HCT116 (cell line): Measurements from ENCODE around the gene CCP110. TPM values are rescaled to one million over a fixed set of nuclear protein-coding genes. Genes with fewer than 3 reads are reported as not detected.

Experiments used
- ATAC-seq: fragments of 200-7000 bp; cut with Tn5 transposase; 2 replicates; pipeline ENCODE4 v1.9.1; 2020; ENCODE audit warnings: mild to moderate bottlenecking, moderate library complexity
- BruUV-seq: library from RNA; stranded (reverse); fragments of 400-500 nt; replicated peaks from 2 replicates; lab custom pipeline; 2021; lab: Mats Ljungman, UMichigan
- CTCF ChIA-PET: fragments of 300-600 bp; sonication (Branson Sonifier 250); formaldehyde crosslinking; loops from one replicate; lab custom pipeline; 2021; ENCODE audit warnings: antibody characterized with exemption; lab: Charles Lee
- POLR2A ChIA-PET: fragments of 300-600, 350-600 bp; sonication (Branson Sonifier 250); formaldehyde crosslinking; loops from one replicate; lab custom pipeline; 2021; ENCODE audit warnings: antibody characterized with exemption; lab: Charles Lee
- RAD21 ChIA-PET, 2 experiments: fragments of 300-600 bp; sonication (Branson Sonifier 250); formaldehyde crosslinking; loops; one replicate each; lab custom pipeline; 2023; ENCODE audit warnings: low total read pairs in 2 of 2; ENCODE audit not compliant: uncharacterized antibody in 2 of 2, unreplicated experiment in 2 of 2, low non-redundant PET in 1 of 2; lab: Charles Lee
- DNase-seq: peaks from one replicate; pipeline ENCODE4 v3.0.0-alpha.2; 2010; ENCODE audit warnings: low read depth, low spot score
- H2AFZ ChIP-seq: fragments of 200-600 bp; shearing (Covaris generic), sonication (generic); 2 replicates; pipeline ENCODE4 v1.6.1; 2017; ENCODE audit warnings: low read depth, mixed run types, mixed read lengths, antibody characterized with exemption, low read length; ENCODE audit not compliant: poor library complexity, severe bottlenecking
- H3K27ac ChIP-seq: 2 replicates; pipeline ENCODE4 v1.5.1; 2012; ENCODE audit warnings: low read depth, low read length
- H3K27me3 ChIP-seq: fragments of 200-600 bp; sonication (generic); 2 replicates; pipeline ENCODE4 v1.6.1; 2016; ENCODE audit warnings: mixed run types, low read length, mixed read lengths; ENCODE audit not compliant: insufficient read depth
- H3K36me3 ChIP-seq, 2 experiments: fragments of 200-500 bp in 1 of 2; fragments of 200-600 bp in 1 of 2; sonication (Bioruptor generic) in 1 of 2; sonication (generic) in 1 of 2; 2 replicates each; pipeline versions ENCODE4 v1.5.1 to v1.6.1; 2014 to 2016; ENCODE audit warnings: low read length in 2 of 2, inconsistent platforms in 1 of 2, mixed read lengths in 1 of 2, mixed run types in 1 of 2; ENCODE audit not compliant: insufficient read depth in 2 of 2, control insufficient read depth in 1 of 2
- H3K4me1 ChIP-seq, 2 experiments: fragments of 200-600 bp in 1 of 2; sonication (generic) in 1 of 2; 2 replicates each; pipeline versions ENCODE4 v1.5.1 to v1.6.1; 2012 to 2017; ENCODE audit warnings: low read length in 2 of 2, inconsistent platforms in 1 of 2, mild to moderate bottlenecking in 1 of 2, mixed read lengths in 1 of 2, mixed run types in 1 of 2, moderate library complexity in 1 of 2; ENCODE audit not compliant: insufficient read depth in 2 of 2, control insufficient read depth in 1 of 2
- H3K4me2 ChIP-seq: fragments of 200-600 bp; sonication (generic); 2 replicates; pipeline ENCODE4 v1.6.1; 2017; ENCODE audit warnings: mixed run types, low read length, mixed read lengths
- H3K4me3 ChIP-seq, 2 experiments: fragments of 200-600 bp in 1 of 2; sonication (generic) in 1 of 2; replicated peaks in 1 of 2; 2 replicates each; pipeline ENCODE4 v1.5.1; 2011 to 2016; ENCODE audit warnings: low read length in 2 of 2, control low read depth in 1 of 2, low read depth in 1 of 2, mild to moderate bottlenecking in 1 of 2, mixed read lengths in 1 of 2, mixed run types in 1 of 2
- H3K79me2 ChIP-seq: fragments of 200-600 bp; sonication (generic); 2 replicates; pipeline ENCODE4 v1.6.1; 2017; ENCODE audit warnings: mild to moderate bottlenecking, mixed run types, low read length, moderate library complexity, mixed read lengths; ENCODE audit not compliant: insufficient read depth
- H3K9ac ChIP-seq: fragments of 200-600 bp; sonication (generic); 2 replicates; pipeline ENCODE4 v1.6.1; 2016; ENCODE audit warnings: low read length, mixed read lengths
- H3K9me2 ChIP-seq: fragments of 200-600 bp; sonication (generic), shearing (Covaris generic); 2 replicates; pipeline ENCODE4 v1.6.1; 2017; ENCODE audit warnings: mixed run types, mild to moderate bottlenecking, moderate library complexity; ENCODE audit not compliant: insufficient read depth
- H3K9me3 ChIP-seq, 2 experiments: fragments of 200-500 bp in 1 of 2; fragments of 200-600 bp in 1 of 2; sonication (Bioruptor generic) in 1 of 2; sonication (generic) in 1 of 2; 2 replicates each; pipeline ENCODE4 v1.6.1; 2014 to 2017; ENCODE audit warnings: low read length in 2 of 2, mixed read lengths in 2 of 2, inconsistent platforms in 1 of 2, low read depth in 1 of 2, mild to moderate bottlenecking in 1 of 2, mixed run types in 1 of 2, moderate library complexity in 1 of 2; ENCODE audit not compliant: control insufficient read depth in 1 of 2, insufficient read depth in 1 of 2
- H4K20me1 ChIP-seq: fragments of 200-600 bp; sonication (generic), shearing (Covaris generic); 2 replicates; pipeline ENCODE4 v1.6.1; 2017; ENCODE audit warnings: mixed run types, mild to moderate bottlenecking, moderate library complexity; ENCODE audit not compliant: insufficient read depth
- ATF3 ChIP-seq: IDR thresholded peaks from 2 replicates; pipeline ENCODE4 v1.6.1; 2012
- CBX3 ChIP-seq: IDR thresholded peaks from 2 replicates; pipeline ENCODE4 v1.6.1; 2012; ENCODE audit warnings: low read depth
- CEBPB ChIP-seq: IDR thresholded peaks from 2 replicates; pipeline ENCODE4 v1.6.1; 2012; ENCODE audit warnings: low read depth
- EGR1 ChIP-seq: IDR thresholded peaks from 2 replicates; pipeline ENCODE4 v1.6.1; 2012; ENCODE audit warnings: low read depth
- EZH2 ChIP-seq: fragments of 200-600 bp; sonication (generic); IDR thresholded peaks from 2 replicates; pipeline ENCODE4 v1.6.1; 2017; ENCODE audit warnings: antibody characterized with exemption, mixed run types
- EZH2phosphoT487 ChIP-seq: fragments of 200-600 bp; IDR thresholded peaks from 2 replicates; pipeline ENCODE4 v1.6.1; 2018; ENCODE audit warnings: antibody characterized with exemption, borderline replicate concordance
- JUND ChIP-seq: IDR thresholded peaks from 2 replicates; pipeline ENCODE4 v1.6.1; 2012
- MAX ChIP-seq: IDR thresholded peaks from 2 replicates; pipeline ENCODE4 v1.6.1; 2012
- POLR2A ChIP-seq: IDR thresholded peaks from 2 replicates; pipeline ENCODE4 v1.7.0; 2011; ENCODE audit warnings: borderline replicate concordance; ENCODE audit not compliant: insufficient read depth, insufficient read length; ENCODE audit errors: extremely low read depth
- POLR2AphosphoS5 ChIP-seq: IDR thresholded peaks from 2 replicates; pipeline ENCODE4 v1.6.1; 2011; ENCODE audit warnings: mild to moderate bottlenecking, low read depth, low read length, moderate library complexity
- SIN3A ChIP-seq: IDR thresholded peaks from 2 replicates; pipeline ENCODE4 v1.6.1; 2012; ENCODE audit warnings: low read depth
- SRF ChIP-seq: IDR thresholded peaks from 2 replicates; pipeline ENCODE4 v1.6.1; 2012; ENCODE audit warnings: low read depth
- TCF7L2 ChIP-seq: IDR thresholded peaks from 2 replicates; pipeline ENCODE4 v1.7.0; 2011; ENCODE audit warnings: borderline replicate concordance, inconsistent platforms; ENCODE audit not compliant: insufficient read depth, insufficient read length; ENCODE audit errors: extremely low read depth
- ZBTB33 ChIP-seq: IDR thresholded peaks from 2 replicates; pipeline ENCODE4 v1.6.1; 2011; ENCODE audit warnings: mild to moderate bottlenecking, low read length, moderate library complexity; ENCODE audit not compliant: insufficient replicate concordance; ENCODE audit errors: extremely low read depth
- ZNF274 ChIP-seq: fragments of 200-500 bp; sonication (Bioruptor generic); IDR thresholded peaks from 2 replicates; pipeline ENCODE4 v1.6.1; 2014; ENCODE audit warnings: mild to moderate bottlenecking, low read depth, low read length, inconsistent platforms
- intact Hi-C: fragments of 100-400 bp; cut with micrococcal nuclease; formaldehyde crosslinking; loops from 2 replicates; pipeline ENCODE4 v1.10.0; 2022
- total RNA-seq: library from RNA; stranded (reverse); gene quantifications from one replicate; pipeline ENCODE4 v1.2.1, GENCODE V29; 2021; ENCODE audit not compliant: unreplicated experiment

Gene CCP110
- total RNA-seq, 1 experiment from 2014 or later, result 21.4 TPM

- H3K4me3 ChIP-seq, result no peak overlapping the region
- no peak for DNase-seq
- POLR2A ChIA-PET, result interaction anchor here (0.6 kb wide), 1 partner anchor 20 kb away, joined by 3 read pairs; no protein-coding TSS in a partner anchor
- H3K9me3 ChIP-seq, result no peaks in the 10 kb centered on the region
- no peaks in the 10 kb centered on the region for H4K20me1 ChIP-seq
- intact Hi-C loops, result no loop called here
- TF ChIP-seq ATF3 (no peak), ZBTB33 (no peak), CBX3 (no peak), JUND (no peak), MAX (no peak)
- peaks cover 22 to 36% of the 10 kb centered on the region in 2 experiments for H3K4me1 ChIP-seq
- peak overlapping the region; percentile 65 for H3K4me2 ChIP-seq
- CTCF ChIA-PET, result no interaction called here
- H3K9ac ChIP-seq, result no peak overlapping the region
- H3K27ac ChIP-seq, result no peak overlapping the region
- H3K79me2 ChIP-seq, result no peaks in the 10 kb centered on the region
- RAD21 ChIA-PET, result no interaction called here
- no TSS peak for BruUV-seq
- H2AFZ ChIP-seq, result no peak overlapping the region
- H3K36me3 ChIP-seq, result peaks cover 0 to 13% of the 10 kb centered on the region in 2 experiments; a peak in 1 of 4 replicates
- no peak for ATAC-seq
- no peaks in the 10 kb centered on the region for H3K9me2 ChIP-seq
- H3K27me3 ChIP-seq, result no peaks in the 10 kb centered on the region
Observed at GRCh38 chr16:19481296-19481695, 42.4 kb upstream of the CCP110 start.

GRCh38 chr16:19481769-19482168 is 42.0 kb upstream of the CCP110 start:
- Histone ChIP-seq H3K27ac (no peak overlapping the region), H3K4me3 (no peak overlapping the region), H4K20me1 (no peaks in the 10 kb centered on the region), H3K4me2 (no peak overlapping the region), H3K27me3 (no peaks in the 10 kb centered on the region), H3K79me2 (no peaks in the 10 kb centered on the region), H2AFZ (no peak overlapping the region), H3K36me3 (peaks cover 0 to 13% of the 10 kb centered on the region in 2 experiments; a peak in 1 of 4 replicates), H3K9me2 (no peaks in the 10 kb centered on the region), H3K9ac (no peak overlapping the region), H3K4me1 (peaks cover 22 to 39% of the 10 kb centered on the region in 2 experiments), H3K9me3 (no peaks in the 10 kb centered on the region)
- BruUV-seq, result no TSS peak
- intact Hi-C loops, result no loop called here
- ATAC-seq (no peak), DNase-seq (no peak)
- POLR2A ChIA-PET, result no interaction called here
- CTCF ChIA-PET, result no interaction called here
- RAD21 ChIA-PET, result no interaction called here
- TF ChIP-seq EZH2 (no peak), EGR1 (no peak), POLR2AphosphoS5 (no peak), CBX3 (no peak), CEBPB (no peak), ZNF274 (no peak), SRF (no peak), EZH2phosphoT487 (no peak), POLR2A (no peak), TCF7L2 (no peak), JUND (no peak), SIN3A (no peak), MAX (no peak)
